Right atrium auricular region (tissue), 2 donors: Measurements from ENCODE around the gene EN2. TPM values are rescaled to one million over a fixed set of nuclear protein-coding genes. Genes with fewer than 3 reads are reported as not detected.

Experiments used
- DNase-seq: peaks from one replicate; pipeline ENCODE4 v3.0.0-alpha.2; 2019; ENCODE audit warnings: low spot score
- H3K27ac ChIP-seq, 2 donors: fragments of 200-600 bp; sonication (generic); 1 replicate in 1 of 2; 2 replicates in 1 of 2; pipeline ENCODE4 v1.5.1; 2016 to 2019
- H3K27me3 ChIP-seq, 2 donors: fragments of 200-600 bp; sonication (generic); one replicate each; pipeline versions ENCODE4 v1.5.1 to v1.6.0; 2017 to 2019
- H3K36me3 ChIP-seq: fragments of 200-600 bp; sonication (generic); one replicate; pipeline ENCODE4 v1.5.1; 2016
- H3K4me1 ChIP-seq, 2 donors: fragments of 200-600 bp; sonication (generic); one replicate each; pipeline versions ENCODE4 v1.5.1 to v1.6.0; 2017 to 2019
- H3K4me3 ChIP-seq, 2 donors: fragments of 200-600 bp; sonication (generic); 1 replicate in 1 of 2; 2 replicates in 1 of 2; pipeline ENCODE4 v1.5.1; 2017 to 2019; ENCODE audit warnings: mild to moderate bottlenecking in 1 of 2, moderate library complexity in 1 of 2
- H3K9me3 ChIP-seq, 2 donors: fragments of 200-600 bp; sonication (generic); one replicate each; pipeline ENCODE4 v1.5.1; 2019
- CTCF ChIP-seq, 2 donors: fragments of 200-600 bp; sonication (generic); IDR thresholded peaks; one replicate each; pipeline ENCODE4 v1.5.1; 2019; ENCODE audit warnings: antibody characterized with exemption in 2 of 2
- total RNA-seq, 2 donors: library from RNA; depleted of rRNA; stranded (reverse); fragments of >200 nt; gene quantifications; one replicate each; pipeline ENCODE4 v1.1.0, GENCODE V29; 2016

The EN2 gene
- total RNA-seq, 2 donors from 2014 or later: not detected

DNA sequence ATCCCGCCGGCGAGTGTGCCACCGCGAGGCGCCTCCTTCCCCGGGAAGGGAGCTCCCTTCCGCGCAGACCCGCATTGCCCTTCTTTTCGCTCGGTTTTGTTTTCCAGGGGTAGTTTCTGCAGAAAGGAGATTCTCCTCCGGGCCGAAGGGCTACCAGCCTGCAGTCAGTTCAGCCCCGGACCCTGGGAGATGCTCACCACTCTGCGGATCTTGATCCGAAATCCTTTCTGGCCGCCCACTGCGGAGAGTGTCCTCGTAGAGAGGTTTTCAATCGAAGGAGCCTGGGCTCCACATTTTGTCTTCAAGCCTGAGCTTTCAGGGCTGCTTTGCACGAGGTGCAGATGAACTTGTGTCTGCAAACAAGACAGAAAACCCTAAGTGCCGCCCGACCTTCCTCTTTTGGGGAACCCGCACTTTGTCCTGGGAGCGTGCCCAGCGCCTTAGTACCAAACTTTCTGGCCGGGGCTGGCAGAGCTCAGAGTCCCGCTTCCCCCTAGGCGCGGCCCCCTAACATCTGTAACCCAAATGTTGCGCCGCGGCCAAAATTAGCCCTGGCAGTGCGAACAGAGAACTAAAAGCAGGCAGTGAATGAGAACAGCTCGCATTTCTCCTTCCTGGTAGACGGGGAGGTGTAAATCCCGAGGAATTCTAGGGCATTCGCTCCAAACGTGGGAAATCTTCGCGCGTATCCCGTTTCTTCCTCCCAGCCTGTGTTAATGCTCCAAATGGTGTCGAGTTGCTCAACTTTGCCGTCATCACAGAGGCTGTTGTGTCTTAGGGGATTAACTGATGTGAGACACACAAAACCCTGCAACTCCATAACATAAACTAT lies 6.7 kb upstream of the EN2 start:
- no peak for TF ChIP-seq CTCF (IDR thresholded peaks at IDR 0.05)
- DNase-seq: no peak
- Histone ChIP-seq H3K4me3 (no peak overlapping the region), H3K36me3 (no peaks in the 10 kb centered on the region), H3K27me3 (peaks cover 59 to 87% of the 10 kb centered on the region in 2 donors), H3K4me1 (peaks cover 0 to 37% of the 10 kb centered on the region in 2 donors), H3K27ac (no peak overlapping the region), H3K9me3 (no peaks in the 10 kb centered on the region)

DNA sequence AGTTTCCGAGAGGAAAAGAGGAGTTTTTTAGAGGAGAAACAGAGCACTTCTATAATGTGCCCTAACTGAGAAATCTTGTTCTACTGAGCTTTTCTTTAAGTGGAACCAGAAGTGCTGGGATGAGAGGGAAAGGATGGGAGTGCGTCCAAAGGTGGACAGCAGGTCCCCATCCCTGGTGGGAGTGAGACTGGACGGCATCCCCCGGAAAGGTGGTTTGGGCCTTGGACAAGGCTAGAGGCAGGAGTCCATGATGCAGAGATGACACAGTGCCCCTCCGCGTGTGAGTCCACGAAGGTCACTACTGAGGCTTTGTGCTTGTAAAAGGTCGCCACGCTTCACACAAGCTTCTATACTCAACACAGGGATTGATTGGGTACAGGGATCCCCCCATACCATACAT lies 6.1 kb upstream of the EN2 start:
- H3K4me1 ChIP-seq: peaks cover 0 to 43% of the 10 kb centered on the region in 2 donors
- no peak overlapping the region for H3K27ac ChIP-seq
- H3K36me3 ChIP-seq: no peaks in the 10 kb centered on the region
- no peak for DNase-seq
- H3K27me3 ChIP-seq: peaks cover 64 to 93% of the 10 kb centered on the region in 2 donors
- H3K4me3 ChIP-seq: no peak overlapping the region
- TF ChIP-seq CTCF (IDR thresholded peaks at IDR 0.05): no peak
- H3K9me3 ChIP-seq: no peaks in the 10 kb centered on the region

DNA sequence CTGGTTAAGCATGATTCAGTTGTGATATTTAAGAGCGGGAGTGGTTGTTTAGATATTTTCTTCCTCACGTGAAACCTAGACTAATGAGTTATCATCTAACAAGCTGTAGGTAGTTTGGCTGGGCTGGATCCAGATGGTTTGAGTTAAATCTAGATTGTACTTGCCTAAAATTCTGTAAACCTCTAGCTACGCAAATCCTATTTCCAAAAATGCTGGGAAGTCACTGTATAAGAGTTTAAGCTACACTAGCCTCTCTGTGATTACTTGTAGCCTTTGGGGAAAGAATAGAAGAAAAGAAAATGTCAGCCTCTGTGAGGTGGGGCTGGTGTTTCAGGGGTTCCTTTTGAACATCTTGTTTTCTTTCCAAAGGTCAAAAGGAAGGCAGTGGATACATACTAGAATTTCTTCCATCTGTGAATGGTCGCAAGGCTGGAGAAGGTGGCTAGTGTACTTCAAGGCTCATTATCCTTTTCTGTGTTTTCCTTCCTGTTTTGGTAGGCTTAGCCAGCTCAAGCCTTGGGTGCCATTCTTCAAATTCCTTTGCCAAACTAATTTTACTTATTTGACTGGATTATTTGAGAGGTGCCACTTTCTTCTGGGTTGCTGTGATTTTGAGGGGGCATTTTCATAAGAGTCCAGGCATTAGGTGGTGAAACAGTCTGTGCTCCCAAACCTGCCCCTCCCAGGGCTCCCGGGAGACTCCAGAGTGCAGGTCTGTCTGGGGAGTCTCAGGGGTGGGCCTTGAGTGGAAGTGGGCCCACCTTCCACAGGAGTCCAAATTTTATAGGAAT lies 5.2 kb upstream of the EN2 start:
- no peak for TF ChIP-seq CTCF (IDR thresholded peaks at IDR 0.05)
- H3K27ac ChIP-seq: no peak overlapping the region
- H3K27me3 ChIP-seq: peaks cover 67 to 91% of the 10 kb centered on the region in 2 donors
- DNase-seq: no peak
- H3K9me3 ChIP-seq: no peaks in the 10 kb centered on the region
- no peaks in the 10 kb centered on the region for H3K36me3 ChIP-seq
- no peak overlapping the region for H3K4me3 ChIP-seq
- peaks cover 0 to 49% of the 10 kb centered on the region in 2 donors for H3K4me1 ChIP-seq

GRCh38 chr7:155453296-155454182 lies 4.4 kb upstream of the EN2 start:
- peak overlapping the region in 1 of 2 donors; percentile 13 for H3K4me3 ChIP-seq
- no peaks in the 10 kb centered on the region for H3K36me3 ChIP-seq
- H3K4me1 ChIP-seq: peaks cover 0 to 52% of the 10 kb centered on the region in 2 donors

More at GRCh38 chr7:155453296-155454182, 4.4 kb upstream of the EN2 start:
- H3K9me3 ChIP-seq: no peaks in the 10 kb centered on the region
- no peak overlapping the region for H3K27ac ChIP-seq
- DNase-seq: no peak
- no peak for TF ChIP-seq CTCF (IDR thresholded peaks at IDR 0.05)
- peaks cover 63 to 87% of the 10 kb centered on the region in 2 donors for H3K27me3 ChIP-seq
